ENCODE data around the gene ZDHHC9.

ZDHHC9 gene

DNA sequence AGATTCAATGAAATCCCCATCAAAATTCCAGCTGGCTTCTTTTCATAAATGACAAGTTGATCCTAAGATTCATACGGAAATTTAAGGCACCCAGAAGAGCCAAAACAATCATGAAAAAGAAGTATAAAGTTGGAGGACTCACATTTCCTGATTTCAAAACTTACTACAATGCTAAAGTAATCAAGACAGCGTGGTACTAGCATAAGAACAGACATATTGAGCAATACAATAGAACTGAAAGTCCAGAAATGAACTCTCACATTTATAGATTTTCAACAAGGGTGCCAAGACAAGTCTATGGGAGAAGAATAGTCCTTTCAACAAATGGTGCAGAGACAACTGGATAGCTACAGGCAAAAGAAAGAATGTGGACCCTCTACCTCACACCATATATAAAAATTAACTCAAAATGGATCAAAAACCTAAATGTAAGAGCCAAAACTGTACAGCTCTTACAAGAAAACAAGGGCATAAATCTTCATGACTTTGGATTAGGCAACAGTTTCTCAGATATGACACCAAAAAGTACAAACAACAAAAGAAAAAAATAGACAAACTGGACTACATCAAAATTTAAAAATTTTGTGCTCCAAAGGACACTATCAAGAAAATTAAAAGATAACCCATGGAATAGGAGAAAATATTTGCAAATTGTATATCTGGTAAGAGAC, 35.4 kb downstream of the ZDHHC9 start:
- no peak for TF ChIP-seq FOXM1 (IDR thresholded peaks at IDR 0.05; ENCODE audit: borderline replicate concordance, low read depth)
- TF ChIP-seq, protein P1, sequence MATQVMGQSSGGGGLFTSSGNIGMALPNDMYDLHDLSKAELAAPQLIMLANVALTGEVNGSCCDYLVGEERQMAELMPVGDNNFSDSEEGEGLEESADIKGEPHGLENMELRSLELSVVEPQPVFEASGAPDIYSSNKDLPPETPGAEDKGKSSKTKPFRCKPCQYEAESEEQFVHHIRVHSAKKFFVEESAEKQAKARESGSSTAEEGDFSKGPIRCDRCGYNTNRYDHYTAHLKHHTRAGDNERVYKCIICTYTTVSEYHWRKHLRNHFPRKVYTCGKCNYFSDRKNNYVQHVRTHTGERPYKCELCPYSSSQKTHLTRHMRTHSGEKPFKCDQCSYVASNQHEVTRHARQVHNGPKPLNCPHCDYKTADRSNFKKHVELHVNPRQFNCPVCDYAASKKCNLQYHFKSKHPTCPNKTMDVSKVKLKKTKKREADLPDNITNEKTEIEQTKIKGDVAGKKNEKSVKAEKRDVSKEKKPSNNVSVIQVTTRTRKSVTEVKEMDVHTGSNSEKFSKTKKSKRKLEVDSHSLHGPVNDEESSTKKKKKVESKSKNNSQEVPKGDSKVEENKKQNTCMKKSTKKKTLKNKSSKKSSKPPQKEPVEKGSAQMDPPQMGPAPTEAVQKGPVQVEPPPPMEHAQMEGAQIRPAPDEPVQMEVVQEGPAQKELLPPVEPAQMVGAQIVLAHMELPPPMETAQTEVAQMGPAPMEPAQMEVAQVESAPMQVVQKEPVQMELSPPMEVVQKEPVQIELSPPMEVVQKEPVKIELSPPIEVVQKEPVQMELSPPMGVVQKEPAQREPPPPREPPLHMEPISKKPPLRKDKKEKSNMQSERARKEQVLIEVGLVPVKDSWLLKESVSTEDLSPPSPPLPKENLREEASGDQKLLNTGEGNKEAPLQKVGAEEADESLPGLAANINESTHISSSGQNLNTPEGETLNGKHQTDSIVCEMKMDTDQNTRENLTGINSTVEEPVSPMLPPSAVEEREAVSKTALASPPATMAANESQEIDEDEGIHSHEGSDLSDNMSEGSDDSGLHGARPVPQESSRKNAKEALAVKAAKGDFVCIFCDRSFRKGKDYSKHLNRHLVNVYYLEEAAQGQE (IDR thresholded peaks at IDR 0.05; ENCODE audit: low read depth): no peak
- TF ChIP-seq NFIC (IDR thresholded peaks at IDR 0.05): no peak
- TF ChIP-seq TEAD4 (IDR thresholded peaks at IDR 0.05): no peak
- TF ChIP-seq ZBTB7A (IDR thresholded peaks at IDR 0.05; ENCODE audit: low read depth): no peak
- no peak for TF ChIP-seq TAF1 (IDR thresholded peaks at IDR 0.05; ENCODE audit: low read depth)
- no peak for TF ChIP-seq RAD21 (IDR thresholded peaks at IDR 0.05; ENCODE audit: low read depth)
- TF ChIP-seq YY1 (IDR thresholded peaks at IDR 0.05; ENCODE audit: low read depth): no peak
- no peak for TF ChIP-seq TCF12 (IDR thresholded peaks at IDR 0.05; ENCODE audit: low read depth)
- TF ChIP-seq CEBPB (IDR thresholded peaks at IDR 0.05): no peak
- TF ChIP-seq EP300 (IDR thresholded peaks at IDR 0.05; ENCODE audit: borderline replicate concordance): no peak
- TF ChIP-seq, protein P2, sequence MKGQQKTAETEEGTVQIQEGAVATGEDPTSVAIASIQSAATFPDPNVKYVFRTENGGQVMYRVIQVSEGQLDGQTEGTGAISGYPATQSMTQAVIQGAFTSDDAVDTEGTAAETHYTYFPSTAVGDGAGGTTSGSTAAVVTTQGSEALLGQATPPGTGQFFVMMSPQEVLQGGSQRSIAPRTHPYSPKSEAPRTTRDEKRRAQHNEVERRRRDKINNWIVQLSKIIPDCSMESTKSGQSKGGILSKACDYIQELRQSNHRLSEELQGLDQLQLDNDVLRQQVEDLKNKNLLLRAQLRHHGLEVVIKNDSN (IDR thresholded peaks at IDR 0.05): no peak
- TF ChIP-seq CREB1 (IDR thresholded peaks at IDR 0.05; ENCODE audit: low read depth): no peak
- TF ChIP-seq, protein P3, sequence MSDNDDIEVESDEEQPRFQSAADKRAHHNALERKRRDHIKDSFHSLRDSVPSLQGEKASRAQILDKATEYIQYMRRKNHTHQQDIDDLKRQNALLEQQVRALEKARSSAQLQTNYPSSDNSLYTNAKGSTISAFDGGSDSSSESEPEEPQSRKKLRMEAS (IDR thresholded peaks at IDR 0.05): no peak
- TF ChIP-seq EGR1 (IDR thresholded peaks at IDR 0.05): no peak

DNA sequence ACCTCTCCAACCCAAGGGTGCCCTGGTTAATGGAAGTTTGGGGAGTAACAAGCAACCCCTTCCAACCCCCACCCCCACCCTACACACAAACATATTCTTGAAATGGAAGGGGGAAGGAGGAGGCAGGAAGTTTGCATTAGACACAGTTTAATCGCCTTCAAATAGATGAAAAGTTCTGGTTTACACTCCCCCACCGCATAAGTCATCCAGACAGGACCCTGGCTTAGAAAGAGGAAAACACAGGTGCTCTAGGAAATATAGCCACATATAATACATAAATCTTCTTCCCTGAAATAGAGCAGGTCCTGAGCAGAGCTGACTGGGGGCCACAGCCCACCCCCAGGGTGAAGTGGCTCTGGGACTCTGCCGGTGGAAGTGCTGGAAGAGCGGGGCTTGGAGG, 38.9 kb downstream of the ZDHHC9 start:
- TF ChIP-seq CEBPB (IDR thresholded peaks at IDR 0.05) (no peak), CREB1 (IDR thresholded peaks at IDR 0.05; ENCODE audit: low read depth) (no peak), TAF1 (IDR thresholded peaks at IDR 0.05; ENCODE audit: low read depth) (no peak), NFIC (IDR thresholded peaks at IDR 0.05) (no peak), FOXM1 (IDR thresholded peaks at IDR 0.05; ENCODE audit: borderline replicate concordance, low read depth) (no peak), EP300 (IDR thresholded peaks at IDR 0.05; ENCODE audit: borderline replicate concordance) (no peak), YY1 (IDR thresholded peaks at IDR 0.05; ENCODE audit: low read depth) (no peak), TCF12 (IDR thresholded peaks at IDR 0.05; ENCODE audit: low read depth) (no peak)
- TF ChIP-seq, protein P2 (IDR thresholded peaks at IDR 0.05): no peak
- TF ChIP-seq, protein P1 (IDR thresholded peaks at IDR 0.05; ENCODE audit: low read depth): no peak

DNA sequence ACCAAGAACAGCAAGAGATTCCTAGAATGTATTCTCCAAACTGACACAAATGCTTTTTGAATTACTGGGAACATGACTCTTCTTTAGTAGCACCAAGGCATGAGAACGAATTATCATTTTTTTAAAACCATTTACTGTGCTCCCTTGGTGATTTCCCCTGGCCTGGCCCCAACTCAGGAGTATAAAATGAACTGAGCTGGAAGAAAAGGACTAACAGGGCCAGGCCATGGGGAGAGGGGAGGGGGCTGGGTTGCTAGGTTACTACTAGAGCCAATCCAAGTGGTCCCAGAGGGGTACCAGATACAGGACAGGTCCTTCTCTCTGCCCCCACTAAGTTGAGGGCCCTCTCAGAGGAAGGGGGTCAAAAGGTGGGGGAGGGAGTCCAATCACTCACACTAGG, 40.8 kb downstream of the ZDHHC9 start:
- no peak for TF ChIP-seq FOXM1 (IDR thresholded peaks at IDR 0.05; ENCODE audit: borderline replicate concordance, low read depth)
- TF ChIP-seq CEBPB (IDR thresholded peaks at IDR 0.05): no peak
- TF ChIP-seq RAD21 (IDR thresholded peaks at IDR 0.05; ENCODE audit: low read depth): no peak
- no peak for TF ChIP-seq NFIC (IDR thresholded peaks at IDR 0.05)
- no peak for TF ChIP-seq TAF1 (IDR thresholded peaks at IDR 0.05; ENCODE audit: low read depth)
- no peak for TF ChIP-seq ZBTB7A (IDR thresholded peaks at IDR 0.05; ENCODE audit: low read depth)
- TF ChIP-seq, protein P3 (IDR thresholded peaks at IDR 0.05): no peak
- no peak for TF ChIP-seq TCF12 (IDR thresholded peaks at IDR 0.05; ENCODE audit: low read depth)
- TF ChIP-seq YY1 (IDR thresholded peaks at IDR 0.05; ENCODE audit: low read depth): no peak
- no peak for TF ChIP-seq TEAD4 (IDR thresholded peaks at IDR 0.05)
- TF ChIP-seq CREB1 (IDR thresholded peaks at IDR 0.05; ENCODE audit: low read depth): no peak
- no peak for TF ChIP-seq EGR1 (IDR thresholded peaks at IDR 0.05)
- TF ChIP-seq, protein P1 (IDR thresholded peaks at IDR 0.05; ENCODE audit: low read depth): no peak
- no peak for TF ChIP-seq EP300 (IDR thresholded peaks at IDR 0.05; ENCODE audit: borderline replicate concordance)
- TF ChIP-seq, protein P2 (IDR thresholded peaks at IDR 0.05): no peak

Data from Ishikawa (cell line).